GM13976 (cell line): ENCODE data around the gene HLF.

Source experiments
- DNase-seq: peaks from one replicate; pipeline ENCODE4 v3.0.0; 2012; ENCODE audit warnings: low spot score
- CTCF ChIP-seq: IDR thresholded peaks from 2 replicates; pipeline ENCODE4 v1.5.1; 2012; ENCODE audit warnings: borderline replicate concordance, mild to moderate bottlenecking; ENCODE audit not compliant: insufficient read depth; ENCODE audit errors: extremely low read depth, missing control alignments, control extremely low read depth
- in situ Hi-C: fragments of 300-500 bp; cut with MboI; formaldehyde crosslinking; loops from one replicate; pipeline ENCODE4 v1.12.0; 2022; ENCODE audit warnings: low sequenced_read_pairs, mixed read lengths, inconsistent platforms; ENCODE audit not compliant: unreplicated experiment

Gene HLF

GRCh38 chr17:55314784-55315491 lies 50.2 kb downstream of the HLF start:
- in situ Hi-C loops = no loop called here
- no peak for TF ChIP-seq CTCF
- DNase-seq = no peak

- DNase-seq = no peak
- TF ChIP-seq CTCF = no peak
- in situ Hi-C loops = no loop called here
Measured at GRCh38 chr17:55316499-55316898, 51.7 kb downstream of the HLF start.

GRCh38 chr17:55317284-55317683 lies 52.5 kb downstream of the HLF start:
- DNase-seq = no peak
- in situ Hi-C loops = no loop called here
- no peak for TF ChIP-seq CTCF

GRCh38 chr17:55318081-55318480 lies 53.3 kb downstream of the HLF start:
- in situ Hi-C loops = no loop called here
- DNase-seq = no peak
- TF ChIP-seq CTCF = no peak

- in situ Hi-C loops = no loop called here
- DNase-seq = no peak
- TF ChIP-seq CTCF = no peak
Measured at GRCh38 chr17:55318715-55319487, 54.1 kb downstream of the HLF start.

- DNase-seq = no peak
- in situ Hi-C loops = no loop called here
- no peak for TF ChIP-seq CTCF
Measured at GRCh38 chr17:55319933-55320593, 55.3 kb downstream of the HLF start.
